ENCODE data around the gene NCBP3. TPM values are rescaled to one million over a fixed set of nuclear protein-coding genes. Genes with fewer than 3 reads are reported as not detected.

Gene NCBP3
- total and polyA plus RNA-seq, 8 donors: 13.7 to 34.2 (median 15.4) TPM

- 66 to 67% methylated on average over 3 of the region's 3 CpGs for WGBS, 2 donors
- Histone ChIP-seq H3K27ac (no peak overlapping the region), H3K27me3 (no peaks in the 10 kb centered on the region), H3K9me3 (no peaks in the 10 kb centered on the region), H3K4me1 (no peaks in the 10 kb centered on the region), H3K36me3 (no peaks in the 10 kb centered on the region), H3K4me3 (no peak overlapping the region)
- DNase-seq: no peak
- no peak for FAIRE-seq
- intact Hi-C loops (cut with DNase I): no loop called here
- TF ChIP-seq, protein P1, sequence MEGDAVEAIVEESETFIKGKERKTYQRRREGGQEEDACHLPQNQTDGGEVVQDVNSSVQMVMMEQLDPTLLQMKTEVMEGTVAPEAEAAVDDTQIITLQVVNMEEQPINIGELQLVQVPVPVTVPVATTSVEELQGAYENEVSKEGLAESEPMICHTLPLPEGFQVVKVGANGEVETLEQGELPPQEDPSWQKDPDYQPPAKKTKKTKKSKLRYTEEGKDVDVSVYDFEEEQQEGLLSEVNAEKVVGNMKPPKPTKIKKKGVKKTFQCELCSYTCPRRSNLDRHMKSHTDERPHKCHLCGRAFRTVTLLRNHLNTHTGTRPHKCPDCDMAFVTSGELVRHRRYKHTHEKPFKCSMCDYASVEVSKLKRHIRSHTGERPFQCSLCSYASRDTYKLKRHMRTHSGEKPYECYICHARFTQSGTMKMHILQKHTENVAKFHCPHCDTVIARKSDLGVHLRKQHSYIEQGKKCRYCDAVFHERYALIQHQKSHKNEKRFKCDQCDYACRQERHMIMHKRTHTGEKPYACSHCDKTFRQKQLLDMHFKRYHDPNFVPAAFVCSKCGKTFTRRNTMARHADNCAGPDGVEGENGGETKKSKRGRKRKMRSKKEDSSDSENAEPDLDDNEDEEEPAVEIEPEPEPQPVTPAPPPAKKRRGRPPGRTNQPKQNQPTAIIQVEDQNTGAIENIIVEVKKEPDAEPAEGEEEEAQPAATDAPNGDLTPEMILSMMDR (IDR thresholded peaks at IDR 0.05): no peak
- ATAC-seq: no peak
These were observed 82.3 kb downstream of the NCBP3 start for GRCh38 chr17:3763777-3764170.

DNA sequence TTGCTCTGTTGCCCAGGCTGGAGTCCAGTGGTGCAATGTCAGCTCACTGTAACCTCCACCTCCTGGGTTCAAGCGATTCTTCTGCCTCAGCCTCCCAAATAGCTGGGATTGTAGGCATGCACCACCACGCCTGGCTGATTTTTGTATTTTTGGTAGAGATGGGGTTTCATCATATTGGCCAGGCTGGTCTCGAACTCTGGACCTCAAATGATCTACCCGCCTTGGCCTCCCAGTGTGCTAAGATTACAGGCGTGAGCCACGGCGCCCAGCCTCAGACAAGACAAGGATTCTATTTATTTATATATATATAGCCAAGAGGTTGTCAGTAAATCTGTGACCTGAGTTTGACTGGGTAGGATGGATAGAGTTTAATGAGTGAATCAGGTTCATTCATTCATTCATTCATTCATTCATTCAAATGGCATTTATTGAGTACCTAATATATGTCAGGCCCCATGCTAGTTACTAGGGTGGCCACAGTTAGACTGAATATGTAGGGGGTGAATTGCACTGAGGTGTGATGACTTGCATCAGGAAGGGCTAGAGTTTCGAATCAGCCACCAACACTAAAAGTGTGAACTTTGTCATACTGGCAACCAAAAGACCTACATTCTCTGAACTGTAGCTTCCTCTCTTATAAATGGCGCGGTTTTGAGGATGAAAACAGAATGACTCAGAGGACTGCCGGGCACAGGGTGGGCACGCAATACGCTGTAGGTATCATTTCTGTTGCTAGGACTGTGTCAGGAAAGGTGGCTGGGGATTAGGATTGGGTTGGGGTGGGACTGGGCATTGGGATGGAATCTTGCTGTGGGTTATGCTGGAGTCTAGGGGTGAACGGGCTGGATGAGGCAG lies 82.9 kb downstream of the NCBP3 start:
- FAIRE-seq (no peak), ATAC-seq (no peak), DNase-seq (no peak)
- TF ChIP-seq, protein P1 (IDR thresholded peaks at IDR 0.05): no peak
- Histone ChIP-seq H3K4me3 (no peak overlapping the region), H3K27me3 (no peaks in the 10 kb centered on the region), H3K4me1 (no peaks in the 10 kb centered on the region), H3K9me3 (no peaks in the 10 kb centered on the region), H3K27ac (no peak overlapping the region), H3K36me3 (no peaks in the 10 kb centered on the region)
- 85 to 86% methylated on average over 14 of the region's 14 CpGs for WGBS, 2 donors
- intact Hi-C loops (cut with DNase I): no loop called here

- no peak for DNase-seq
- no peaks in the 10 kb centered on the region for H3K36me3 ChIP-seq
- intact Hi-C loops (cut with DNase I): no loop called here
- H3K9me3 ChIP-seq: no peaks in the 10 kb centered on the region
- TF ChIP-seq, protein P1 (IDR thresholded peaks at IDR 0.05): no peak
- no peak for FAIRE-seq
- 61 to 72% methylated on average over 16 of the region's 16 CpGs for WGBS, 2 donors
- no peaks in the 10 kb centered on the region for H3K27me3 ChIP-seq
- no peaks in the 10 kb centered on the region for H3K4me1 ChIP-seq
- no peak overlapping the region for H3K27ac ChIP-seq
- ATAC-seq: no peak
- no peak overlapping the region for H3K4me3 ChIP-seq
These were observed 84.1 kb downstream of the NCBP3 start for GRCh38 chr17:3761918-3762380.

DNA sequence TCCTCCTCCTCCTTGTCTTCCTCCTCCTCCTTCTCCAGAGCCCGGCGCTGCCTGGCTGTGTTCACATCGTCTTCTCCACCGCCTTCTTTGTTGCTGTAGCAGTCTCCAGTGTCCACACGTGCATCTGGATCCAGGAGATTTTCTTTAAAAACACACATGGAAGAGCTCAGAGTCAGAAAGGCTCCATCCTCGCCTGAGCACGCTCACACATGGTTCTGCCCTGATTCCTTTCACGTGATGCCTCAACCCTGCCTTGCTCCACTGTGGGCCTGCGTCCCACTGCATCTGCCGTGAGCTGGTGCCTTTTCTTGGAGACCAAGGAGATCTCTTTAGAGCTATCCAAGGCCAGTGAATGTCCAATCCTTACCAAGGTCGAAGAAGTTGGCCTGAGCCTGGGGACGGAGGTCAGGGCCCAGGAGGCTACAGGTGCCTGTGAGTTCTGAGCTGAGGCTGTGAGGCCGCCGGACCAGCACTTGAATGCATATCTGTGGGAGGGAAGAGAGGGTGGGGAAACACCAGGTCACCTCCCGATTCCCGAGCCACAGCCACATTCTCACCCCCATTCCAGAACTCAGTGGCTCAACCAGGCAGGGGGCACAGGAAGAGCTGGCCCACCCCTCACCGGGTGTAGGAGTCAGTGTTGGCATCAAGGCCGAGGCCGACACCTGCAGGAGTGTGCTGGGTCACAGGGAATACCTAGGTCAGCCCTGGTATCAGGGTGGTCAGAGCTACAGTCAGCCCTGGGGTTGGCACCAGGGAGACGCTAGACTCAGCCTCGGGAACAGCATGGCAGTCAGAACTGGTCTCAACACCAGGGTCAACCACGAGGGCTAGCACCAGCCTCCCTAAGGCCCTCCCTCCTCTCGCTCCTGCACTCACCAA lies 84.8 kb downstream of the NCBP3 start:
- 76 to 83% methylated on average over 23 of the region's 23 CpGs for WGBS, 2 donors
- H3K27me3 ChIP-seq: no peaks in the 10 kb centered on the region
- intact Hi-C loops (cut with DNase I): no loop called here
- FAIRE-seq: no peak
- TF ChIP-seq, protein P1 (IDR thresholded peaks at IDR 0.05): no peak
- H3K4me1 ChIP-seq: no peaks in the 10 kb centered on the region
- H3K4me3 ChIP-seq: no peak overlapping the region
- ATAC-seq: no peak
- H3K9me3 ChIP-seq: no peaks in the 10 kb centered on the region
- DNase-seq: peak in 1 of 6 donors; percentile 52
- H3K36me3 ChIP-seq: no peaks in the 10 kb centered on the region
- H3K27ac ChIP-seq: no peak overlapping the region
